ENCODE measurements around the gene TMEM161B. TPM values are rescaled to one million over a fixed set of nuclear protein-coding genes. Genes with fewer than 3 reads are reported as not detected.
"Not testable (repeated sequence)": the region's sequence is repeated elsewhere in the genome, so short reads cannot be mapped to it uniquely, and the experiment has no call there.

TMEM161B gene
- total RNA-seq, 2 experiments from 2014 or later, result 20.3 to 32.7 TPM

- Histone ChIP-seq H3K36me3 (ENCODE audit: insufficient read depth, low read length) (peaks cover 83% of the 10 kb centered on the region), H3K4me2 (ENCODE audit: low read length) (no peak overlapping the region), H3K4me3 (ENCODE audit: low read depth, low read length, poor library complexity, severe bottlenecking) (no peak overlapping the region), H3K9me3 (ENCODE audit: low read length) (no peaks in the 10 kb centered on the region), H3K27ac (ENCODE audit: low read depth, low read length, poor library complexity, severe bottlenecking) (no peak overlapping the region), H3K9me2 (ENCODE audit: insufficient read depth, low read length) (no peaks in the 10 kb centered on the region), H2AFZ (ENCODE audit: low read length) (no peak overlapping the region), H4K20me1 (ENCODE audit: insufficient read depth, low read length) (no peaks in the 10 kb centered on the region), H3K4me1 (ENCODE audit: insufficient read depth, low read length, poor library complexity, severe bottlenecking) (peaks cover 11% of the 10 kb centered on the region), H3K79me2 (ENCODE audit: insufficient read depth, low read depth, low read length) (peaks cover 26% of the 10 kb centered on the region; the same call in 1 of the 2 replicates)
- DNase-seq (ENCODE audit: low spot score), result no peak
- no TSS peak for BruUV-seq (replicated peaks)
- intact Hi-C loops (cut with micrococcal nuclease; ENCODE audit: unreplicated experiment), result no loop called here
- ChIA-PET POLR2A (no interaction called here), CTCF (ENCODE audit: unreplicated experiment) (no interaction called here)
- no peak for TF ChIP-seq CTCF (conservative IDR thresholded peaks at IDR 0.05; ENCODE audit: low read length)
- no peak for TF ChIP-seq EZH2phosphoT487 (IDR thresholded peaks at IDR 0.05; ENCODE audit: borderline replicate concordance, low read depth, low read length)
Measured at GRCh38 chr5:88275581-88275980, 6.9 kb upstream of the TMEM161B start.

- peaks cover 37% of the 10 kb centered on the region for H3K4me1 ChIP-seq (ENCODE audit: insufficient read depth, low read length, poor library complexity, severe bottlenecking)
- H3K9me2 ChIP-seq (ENCODE audit: insufficient read depth, low read length), result no peaks in the 10 kb centered on the region
- no peaks in the 10 kb centered on the region for H4K20me1 ChIP-seq (ENCODE audit: insufficient read depth, low read length)
- H3K4me2 ChIP-seq (ENCODE audit: low read length), result peak overlapping the region; percentile 72
- TF ChIP-seq EZH2phosphoT487 (IDR thresholded peaks at IDR 0.05; ENCODE audit: borderline replicate concordance, low read depth, low read length), result no peak
- no peak for TF ChIP-seq CTCF (conservative IDR thresholded peaks at IDR 0.05; ENCODE audit: low read length)
- BruUV-seq (replicated peaks), result no TSS peak
- peaks cover 60% of the 10 kb centered on the region for H3K36me3 ChIP-seq (ENCODE audit: insufficient read depth, low read length)
- intact Hi-C loops (cut with micrococcal nuclease; ENCODE audit: unreplicated experiment), result loop anchor here (2.0 to 5.0 kb wide), 2 partner anchors 406 to 613 kb away; partner anchors contain the start of gene MEF2C
- ChIA-PET CTCF (ENCODE audit: unreplicated experiment) (no interaction called here), POLR2A (interaction anchor here (0.5 to 1.2 kb wide), 5 partner anchors 9 to 390 kb away, joined by 3 to 5 read pairs (median 3); no protein-coding TSS in a partner anchor)
- peaks cover 12% of the 10 kb centered on the region; the same call in 1 of the 2 replicates for H3K9me3 ChIP-seq (ENCODE audit: low read length)
- H2AFZ ChIP-seq (ENCODE audit: low read length), result peak overlapping the region; percentile 82; the same call in 1 of the 2 replicates
- peak overlapping the region; percentile 90 for H3K4me3 ChIP-seq (ENCODE audit: low read depth, low read length, poor library complexity, severe bottlenecking)
- peaks cover 80% of the 10 kb centered on the region for H3K79me2 ChIP-seq (ENCODE audit: insufficient read depth, low read depth, low read length)
- peak overlapping the region; percentile 74 for H3K27ac ChIP-seq (ENCODE audit: low read depth, low read length, poor library complexity, severe bottlenecking)
- DNase-seq (ENCODE audit: low spot score), result peak; percentile 46
Measured at GRCh38 chr5:88269222-88269771, 652 bp upstream of the TMEM161B start.

GRCh38 chr5:88264565-88264964 lies 4.1 kb downstream of the TMEM161B start:
- DNase-seq (ENCODE audit: low spot score); H2AFZ ChIP-seq (ENCODE audit: low read length); POLR2A ChIA-PET; BruUV-seq (replicated peaks); CTCF ChIA-PET (ENCODE audit: unreplicated experiment); H3K9me2 ChIP-seq (ENCODE audit: insufficient read depth, low read length); H3K4me3 ChIP-seq (ENCODE audit: low read depth, low read length, poor library complexity, severe bottlenecking); H3K4me2 ChIP-seq (ENCODE audit: low read length); intact Hi-C loops (cut with micrococcal nuclease; ENCODE audit: unreplicated experiment); H4K20me1 ChIP-seq (ENCODE audit: insufficient read depth, low read length); H3K27ac ChIP-seq (ENCODE audit: low read depth, low read length, poor library complexity, severe bottlenecking): not testable (repeated sequence)
- Histone ChIP-seq H3K79me2 (ENCODE audit: insufficient read depth, low read depth, low read length) (peaks cover 94% of the 10 kb centered on the region), H3K36me3 (ENCODE audit: insufficient read depth, low read length) (peaks cover 67% of the 10 kb centered on the region), H3K4me1 (ENCODE audit: insufficient read depth, low read length, poor library complexity, severe bottlenecking) (peaks cover 18% of the 10 kb centered on the region), H3K9me3 (ENCODE audit: low read length) (peaks cover 12% of the 10 kb centered on the region; the same call in 1 of the 2 replicates)

Measured in OCI-LY7 (cell line).